Measurements from ENCODE around the gene GID8. TPM values are rescaled to one million over a fixed set of nuclear protein-coding genes. Genes with fewer than 3 reads are reported as not detected.
A peak's percentile ranks its signal among the peaks of the same experiment; 100 is the strongest.

Gene GID8
- total RNA-seq, 1 donor from 2014 or later: 9.2 TPM

- no peaks in the 10 kb centered on the region for H3K27me3 ChIP-seq
- peaks cover 76 to 99% of the 10 kb centered on the region in 2 donors for H3K36me3 ChIP-seq
- no peak for TF ChIP-seq CTCF (IDR thresholded peaks at IDR 0.05)
- no peak for DNase-seq (ENCODE audit: low spot score in 2 of 2)
- H3K4me1 ChIP-seq: peaks cover under 1 to 5% of the 10 kb centered on the region in 2 donors
- H3K27ac ChIP-seq: no peak overlapping the region
- H3K4me3 ChIP-seq: no peak overlapping the region
- intact Hi-C loops (cut with DNase I): no loop called here
- no peaks in the 10 kb centered on the region for H3K9me3 ChIP-seq
Measured at GRCh38 chr20:62905536-62906117, 32.3 kb upstream of the GID8 start.

DNA sequence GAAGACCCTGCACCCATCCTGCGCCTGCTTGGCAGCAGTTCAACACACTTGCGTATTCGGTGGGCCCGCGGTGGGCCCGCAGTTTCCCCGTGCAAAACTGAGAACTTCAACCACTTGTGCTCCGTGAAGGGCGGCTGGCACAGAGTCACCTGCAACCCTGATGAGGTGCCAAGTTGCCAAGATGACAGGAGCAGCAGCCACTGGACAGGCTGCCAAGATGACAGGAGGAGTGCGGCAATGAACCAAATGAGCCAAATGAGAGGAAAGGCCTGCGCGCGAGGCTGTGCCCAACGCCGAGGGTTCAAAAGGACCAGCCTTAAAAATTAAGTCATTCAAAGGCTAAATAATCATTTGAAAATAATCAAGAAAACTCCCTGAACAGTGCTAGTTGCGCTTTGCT, 31.7 kb upstream of the GID8 start:
- Histone ChIP-seq H3K4me1 (peaks cover 0 to 3% of the 10 kb centered on the region in 2 donors), H3K27ac (no peak overlapping the region), H3K27me3 (no peaks in the 10 kb centered on the region), H3K4me3 (no peak overlapping the region), H3K36me3 (peaks cover 82 to 100% of the 10 kb centered on the region in 2 donors), H3K9me3 (no peaks in the 10 kb centered on the region)
- TF ChIP-seq CTCF (IDR thresholded peaks at IDR 0.05): no peak
- no peak for DNase-seq (ENCODE audit: low spot score in 2 of 2)
- intact Hi-C loops (cut with DNase I): no loop called here

DNA sequence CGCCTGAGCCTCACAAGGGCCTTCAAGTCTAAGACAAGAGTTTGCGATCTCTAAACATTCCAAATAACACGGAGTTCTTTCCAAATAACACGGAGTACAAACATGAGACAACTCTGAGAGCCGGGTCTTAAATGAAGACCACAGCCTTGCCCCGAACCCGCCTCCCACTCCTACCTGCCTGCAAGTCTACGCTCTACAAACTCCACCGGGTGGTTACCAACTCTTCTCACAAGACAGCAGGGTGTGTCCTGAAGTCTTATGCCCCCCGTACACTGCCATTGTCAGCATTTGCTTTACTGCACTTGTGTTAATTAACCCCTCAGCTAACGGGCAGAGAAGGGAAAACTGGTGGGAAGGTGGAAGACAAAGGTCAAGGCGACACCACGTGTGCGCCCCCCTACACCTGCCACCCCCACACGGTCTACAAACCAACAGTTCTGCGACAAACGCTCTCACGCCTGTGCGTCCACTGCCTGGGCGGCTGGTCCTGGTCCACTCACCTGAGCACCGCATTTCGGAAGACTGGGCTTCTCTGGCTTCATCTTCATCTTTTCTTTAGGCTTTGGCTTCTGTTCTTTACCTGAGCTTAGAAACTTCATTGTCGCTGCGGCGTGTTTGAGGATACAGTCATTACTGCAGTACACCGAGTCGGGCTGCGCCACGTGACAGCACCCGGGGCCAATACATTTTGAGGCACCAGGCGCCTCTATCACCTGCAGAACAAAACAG, 31.1 kb upstream of the GID8 start:
- Histone ChIP-seq H3K27me3 (no peaks in the 10 kb centered on the region), H3K36me3 (peaks cover 86 to 100% of the 10 kb centered on the region in 2 donors), H3K27ac (no peak overlapping the region), H3K4me3 (no peak overlapping the region), H3K4me1 (peaks cover 0 to 3% of the 10 kb centered on the region in 2 donors), H3K9me3 (no peaks in the 10 kb centered on the region)
- no peak for DNase-seq (ENCODE audit: low spot score in 2 of 2)
- intact Hi-C loops (cut with DNase I): no loop called here
- TF ChIP-seq CTCF (IDR thresholded peaks at IDR 0.05): no peak

DNA sequence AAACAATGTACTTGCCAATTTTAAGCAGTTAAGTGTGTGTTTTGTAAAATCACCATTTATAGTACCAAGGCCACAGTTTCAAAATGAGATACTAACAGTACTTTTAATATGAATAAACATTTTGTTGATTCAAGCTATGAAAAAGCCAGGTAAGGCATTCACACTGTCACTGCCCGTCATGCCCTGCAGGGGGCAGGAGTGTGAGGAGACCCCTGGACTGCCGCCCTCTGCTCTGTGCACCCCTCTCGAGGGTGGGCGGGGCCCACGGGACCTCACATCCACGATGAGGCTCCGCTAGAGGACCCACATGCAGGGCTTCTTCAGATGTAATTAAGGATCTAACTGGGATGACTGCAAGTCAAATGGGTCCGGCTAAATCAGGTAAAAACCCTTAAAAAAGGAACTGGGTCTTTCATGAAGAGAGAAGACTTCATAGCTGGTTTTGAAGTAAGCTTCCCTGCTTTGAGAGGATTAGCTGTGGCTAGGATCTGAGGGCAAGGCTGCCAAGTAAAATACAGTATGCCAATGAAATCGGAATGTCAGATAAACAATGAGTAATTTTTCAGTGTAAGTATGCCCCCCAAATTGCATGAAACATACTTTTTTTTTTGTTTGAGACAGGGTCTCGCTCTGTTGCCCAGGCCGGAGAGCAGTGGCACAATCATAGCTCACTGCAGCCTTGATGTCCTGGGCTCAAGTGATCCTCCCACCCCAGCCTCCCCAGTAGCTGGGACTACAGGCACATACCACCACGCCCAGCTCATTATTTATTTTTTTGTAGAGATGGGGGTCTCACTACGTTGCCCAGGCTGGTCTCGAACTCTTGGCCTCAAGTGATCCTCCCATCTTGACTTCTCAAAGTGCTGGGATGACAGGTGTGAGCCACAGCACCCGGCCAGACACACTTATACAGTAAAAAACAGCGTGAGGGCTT, 30.3 kb upstream of the GID8 start:
- intact Hi-C loops (cut with DNase I): no loop called here
- Histone ChIP-seq H3K9me3 (no peaks in the 10 kb centered on the region), H3K36me3 (peaks cover 86 to 100% of the 10 kb centered on the region in 2 donors), H3K4me3 (no peak overlapping the region), H3K27me3 (no peaks in the 10 kb centered on the region), H3K4me1 (peaks cover 0 to 3% of the 10 kb centered on the region in 2 donors), H3K27ac (no peak overlapping the region)
- DNase-seq (ENCODE audit: low spot score in 2 of 2): no peak
- peak in 2 of 3 experiments; percentile 13 to 26 for TF ChIP-seq CTCF (IDR thresholded peaks at IDR 0.05)

DNA sequence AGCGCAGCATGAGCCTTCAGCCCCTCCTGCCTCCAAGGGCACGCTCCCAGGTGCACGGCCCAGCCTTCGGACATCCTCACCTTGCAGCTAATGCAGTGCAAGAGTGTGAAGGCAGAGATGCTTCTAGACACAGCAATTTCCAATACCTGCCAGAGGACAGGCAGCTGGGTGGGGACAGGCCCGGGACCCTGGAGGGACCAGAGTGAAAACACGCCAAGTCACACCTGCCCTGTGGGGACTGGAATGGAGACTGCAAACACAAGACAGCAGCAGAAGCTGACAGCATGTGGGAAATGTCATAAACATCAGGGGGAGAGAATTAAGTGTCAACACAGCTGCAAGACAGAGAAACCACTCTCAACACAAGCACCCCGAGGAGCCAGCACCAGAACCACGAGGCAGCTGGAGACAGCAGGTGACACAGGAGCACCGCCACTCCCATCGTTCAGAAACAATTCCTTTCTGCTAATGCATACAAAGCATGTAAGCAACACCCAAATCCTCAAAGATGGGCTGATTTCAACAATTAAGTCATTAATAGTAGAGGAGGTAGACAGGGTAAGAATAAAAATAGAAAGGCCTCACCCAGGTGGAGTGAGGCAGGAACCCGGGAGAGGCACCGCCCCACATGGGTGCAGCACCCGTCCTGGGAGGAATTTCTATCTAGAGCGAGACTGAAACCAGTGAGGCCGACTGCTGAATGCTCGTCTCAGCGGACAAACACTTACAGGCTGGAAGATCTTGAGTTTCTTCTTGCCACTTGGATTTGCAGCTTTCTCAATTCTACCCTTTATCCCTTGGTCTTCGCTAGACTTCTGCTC, 28.8 kb upstream of the GID8 start:
- TF ChIP-seq CTCF (IDR thresholded peaks at IDR 0.05): no peak
- intact Hi-C loops (cut with DNase I): no loop called here
- peaks cover 77 to 95% of the 10 kb centered on the region in 2 donors for H3K36me3 ChIP-seq

More for the DNA sequence above, 28.8 kb upstream of the GID8 start:
- Histone ChIP-seq H3K4me1 (peaks cover 0 to 7% of the 10 kb centered on the region in 2 donors), H3K27me3 (no peaks in the 10 kb centered on the region), H3K27ac (no peak overlapping the region), H3K4me3 (no peak overlapping the region), H3K9me3 (no peaks in the 10 kb centered on the region)
- no peak for DNase-seq (ENCODE audit: low spot score in 2 of 2)

Data from ascending aorta (tissue), 2 donors.